Left hindlimb (tissue), 1 donor: ENCODE results near the gene TMC5.
A peak's percentile ranks its signal among the peaks of the same experiment; 100 is the strongest.
"Not testable (repeated sequence)": the region's sequence is repeated elsewhere in the genome, so short reads cannot be mapped to it uniquely, and the experiment has no call there.

Source experiments
- DNase-seq: peaks from one replicate; pipeline ENCODE4 v3.0.0-alpha.2; 2018

The TMC5 gene, protein sequence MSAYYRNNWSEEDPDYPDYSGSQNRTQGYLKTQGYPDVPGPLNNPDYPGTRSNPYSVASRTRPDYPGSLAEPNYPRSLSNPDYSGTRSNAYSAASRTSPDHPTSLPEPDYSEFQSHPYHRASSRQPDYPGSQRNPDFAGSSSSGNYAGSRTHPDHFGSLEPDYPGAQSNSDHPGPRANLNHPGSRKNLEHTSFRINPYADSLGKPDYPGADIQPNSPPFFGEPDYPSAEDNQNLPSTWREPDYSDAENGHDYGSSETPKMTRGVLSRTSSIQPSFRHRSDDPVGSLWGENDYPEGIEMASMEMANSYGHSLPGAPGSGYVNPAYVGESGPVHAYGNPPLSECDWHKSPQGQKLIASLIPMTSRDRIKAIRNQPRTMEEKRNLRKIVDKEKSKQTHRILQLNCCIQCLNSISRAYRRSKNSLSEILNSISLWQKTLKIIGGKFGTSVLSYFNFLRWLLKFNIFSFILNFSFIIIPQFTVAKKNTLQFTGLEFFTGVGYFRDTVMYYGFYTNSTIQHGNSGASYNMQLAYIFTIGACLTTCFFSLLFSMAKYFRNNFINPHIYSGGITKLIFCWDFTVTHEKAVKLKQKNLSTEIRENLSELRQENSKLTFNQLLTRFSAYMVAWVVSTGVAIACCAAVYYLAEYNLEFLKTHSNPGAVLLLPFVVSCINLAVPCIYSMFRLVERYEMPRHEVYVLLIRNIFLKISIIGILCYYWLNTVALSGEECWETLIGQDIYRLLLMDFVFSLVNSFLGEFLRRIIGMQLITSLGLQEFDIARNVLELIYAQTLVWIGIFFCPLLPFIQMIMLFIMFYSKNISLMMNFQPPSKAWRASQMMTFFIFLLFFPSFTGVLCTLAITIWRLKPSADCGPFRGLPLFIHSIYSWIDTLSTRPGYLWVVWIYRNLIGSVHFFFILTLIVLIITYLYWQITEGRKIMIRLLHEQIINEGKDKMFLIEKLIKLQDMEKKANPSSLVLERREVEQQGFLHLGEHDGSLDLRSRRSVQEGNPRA

DNA sequence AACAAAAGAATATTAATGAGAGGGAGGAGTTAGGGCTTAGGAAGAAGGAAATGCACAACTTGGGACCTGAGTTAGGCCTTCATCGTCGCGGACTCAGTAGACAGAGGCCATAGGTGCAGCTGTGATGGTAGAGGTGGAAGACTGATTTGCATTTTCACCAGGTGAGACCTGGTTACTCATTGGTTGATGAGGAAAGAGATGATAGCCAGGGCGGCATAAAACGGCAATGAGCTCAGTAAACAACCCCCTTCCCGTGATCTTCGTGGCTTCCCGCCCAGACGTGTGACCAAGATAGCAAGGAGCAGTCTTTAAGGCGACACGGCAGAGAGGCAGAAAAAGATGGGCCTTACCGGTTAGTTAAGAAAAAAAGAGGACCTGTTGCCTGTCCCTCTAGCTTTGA is at the start of gene TMC5:
Gene TMC5, plus strand, starts transcription at position 244 of the 400 bp plus-strand sequence. CDS start 22,156 bp downstream, outside the sequence.
- DNase-seq, result no peak

DNA sequence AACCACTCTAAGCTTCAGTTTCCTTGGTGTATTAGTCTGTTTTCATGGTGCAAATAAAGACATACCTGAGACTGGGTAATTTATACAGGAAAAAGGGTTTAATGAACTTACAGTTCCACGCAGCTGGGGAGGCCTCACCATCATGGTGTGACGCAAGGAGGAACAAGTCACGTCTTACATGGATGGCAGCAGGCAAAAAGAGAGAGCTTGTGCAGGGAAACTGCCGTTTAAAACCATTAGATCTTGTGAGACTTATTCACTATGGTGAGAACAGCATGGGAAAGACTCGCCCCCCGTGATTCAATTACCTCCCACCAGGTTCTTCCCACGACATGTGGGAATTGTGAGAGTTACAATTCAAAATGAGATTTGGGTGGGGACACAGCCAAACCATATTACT is 45.1 kb upstream of the TMC5 start:
- DNase-seq, result not testable (repeated sequence)

DNA sequence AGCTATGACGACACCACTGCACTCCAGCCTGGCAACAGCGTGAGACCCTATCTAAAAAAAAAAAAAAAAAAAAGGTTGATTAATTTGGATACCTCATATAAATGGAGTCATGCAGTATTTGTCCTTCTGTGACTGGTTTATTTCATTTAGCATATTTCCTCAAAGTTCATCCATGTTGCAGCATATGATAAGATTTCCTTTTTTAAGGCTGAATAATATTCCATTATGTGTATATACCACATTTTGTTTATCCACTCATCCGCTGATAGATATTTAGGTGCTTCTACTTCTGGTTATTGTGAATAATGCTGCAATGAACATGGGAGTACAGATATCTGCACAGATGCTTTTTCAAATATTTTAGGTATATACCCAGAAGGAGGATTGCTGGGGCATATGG is 43.3 kb upstream of the TMC5 start:
- no peak for DNase-seq

DNA sequence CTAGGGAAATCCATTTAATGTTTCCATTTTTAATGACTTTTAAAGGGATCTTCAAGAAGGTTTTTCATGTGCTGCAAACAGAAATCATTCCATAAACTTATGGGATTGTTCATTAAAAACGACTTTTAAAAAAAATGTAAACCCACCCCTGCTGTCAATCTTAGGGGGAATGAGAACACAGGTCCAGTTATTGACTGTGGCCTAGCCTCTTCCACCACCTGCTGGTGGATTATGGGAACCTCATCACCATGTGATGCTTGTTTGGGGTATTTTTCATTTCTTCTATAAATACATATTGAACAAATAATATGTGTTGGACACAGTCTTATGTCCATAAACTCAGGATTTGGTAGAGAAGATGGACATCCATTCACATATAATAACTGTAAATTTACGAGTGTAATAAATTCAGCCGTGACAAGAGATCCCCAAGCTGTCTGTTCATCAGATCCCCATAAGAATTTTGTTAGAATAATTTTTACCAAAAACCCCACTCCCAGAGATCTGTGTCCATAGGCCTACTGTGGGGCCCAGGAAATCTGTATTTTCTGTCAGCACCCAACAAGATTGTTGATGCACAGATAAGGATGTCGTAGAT is 42.0 kb upstream of the TMC5 start:
- DNase-seq, result peak; percentile 45

DNA sequence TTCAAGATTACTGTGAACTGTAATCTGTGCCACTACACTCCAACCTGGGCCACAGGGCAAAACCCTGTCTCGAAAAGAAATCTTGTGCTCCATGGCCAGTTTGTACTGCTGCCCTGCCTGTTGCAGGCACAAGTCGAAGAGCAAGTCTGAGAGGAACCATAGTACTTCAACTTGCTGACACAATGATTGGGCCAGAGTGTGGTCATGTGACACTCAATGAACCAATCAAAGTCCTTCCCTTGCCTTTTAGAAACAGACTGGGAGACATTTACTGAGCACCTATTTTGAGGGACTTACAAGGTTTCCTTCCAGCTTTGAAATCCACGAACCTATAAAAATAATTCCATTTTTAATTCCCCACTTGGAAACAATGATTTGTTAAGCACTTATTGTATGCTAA is 39.8 kb upstream of the TMC5 start:
- DNase-seq, result no peak

DNA sequence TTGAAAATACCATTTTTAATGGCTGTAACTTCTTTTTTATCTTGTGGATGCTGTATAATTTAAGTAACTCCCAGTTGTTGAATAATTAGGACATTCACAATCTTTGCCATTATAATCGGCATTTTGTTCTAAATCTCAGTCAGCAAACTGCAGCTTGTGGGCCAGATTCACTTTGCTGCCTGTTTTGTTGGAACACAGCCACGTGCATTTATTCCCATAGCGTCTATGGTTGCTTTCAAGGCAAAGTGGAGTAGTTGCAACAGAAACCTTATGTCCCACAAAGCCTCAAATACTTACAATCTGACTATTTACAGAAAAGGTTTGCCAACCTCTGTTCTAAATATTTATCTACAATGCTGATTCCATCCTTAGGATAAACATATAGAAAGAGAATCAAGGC is 39.2 kb upstream of the TMC5 start:
- DNase-seq, result no peak

DNA sequence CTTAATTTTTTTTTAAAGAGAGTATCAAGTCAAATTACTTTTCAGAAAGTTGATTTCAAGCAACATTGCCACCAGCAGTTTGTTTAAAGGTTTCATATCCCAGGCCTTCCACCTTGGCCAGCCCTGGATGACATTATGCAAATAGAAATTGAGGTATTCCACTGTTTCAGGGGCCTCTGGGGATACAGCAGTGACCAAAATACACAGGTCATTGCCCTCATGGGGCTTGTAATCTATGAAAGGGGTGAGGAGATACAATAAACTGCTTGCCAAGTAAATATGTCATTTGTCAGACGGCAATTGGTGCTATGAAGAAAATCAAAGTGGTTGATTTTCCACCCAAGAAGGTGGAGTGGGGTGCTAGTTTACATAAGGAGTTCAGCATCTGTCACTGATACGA is 37.8 kb upstream of the TMC5 start:
- DNase-seq, result no peak

DNA sequence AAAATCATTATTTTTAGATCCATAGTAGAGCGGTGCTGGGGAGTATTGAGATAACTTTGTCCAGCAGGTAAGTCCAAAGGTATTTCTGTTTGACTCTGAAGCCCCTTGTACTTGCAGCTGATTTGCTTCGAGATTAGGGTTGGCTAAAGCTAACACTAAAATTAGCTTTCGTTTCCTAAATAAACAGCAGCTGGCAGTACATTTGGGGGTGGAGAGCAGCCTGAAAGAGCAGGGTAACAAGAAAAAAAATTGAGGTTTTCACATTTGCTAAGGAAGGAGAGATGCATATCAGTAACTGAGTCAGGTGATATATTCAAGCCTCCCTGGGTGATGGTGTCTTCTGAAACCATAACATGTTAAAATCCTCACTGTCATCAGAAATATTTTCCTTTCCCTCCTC is 37.4 kb upstream of the TMC5 start:
- no peak for DNase-seq

DNA sequence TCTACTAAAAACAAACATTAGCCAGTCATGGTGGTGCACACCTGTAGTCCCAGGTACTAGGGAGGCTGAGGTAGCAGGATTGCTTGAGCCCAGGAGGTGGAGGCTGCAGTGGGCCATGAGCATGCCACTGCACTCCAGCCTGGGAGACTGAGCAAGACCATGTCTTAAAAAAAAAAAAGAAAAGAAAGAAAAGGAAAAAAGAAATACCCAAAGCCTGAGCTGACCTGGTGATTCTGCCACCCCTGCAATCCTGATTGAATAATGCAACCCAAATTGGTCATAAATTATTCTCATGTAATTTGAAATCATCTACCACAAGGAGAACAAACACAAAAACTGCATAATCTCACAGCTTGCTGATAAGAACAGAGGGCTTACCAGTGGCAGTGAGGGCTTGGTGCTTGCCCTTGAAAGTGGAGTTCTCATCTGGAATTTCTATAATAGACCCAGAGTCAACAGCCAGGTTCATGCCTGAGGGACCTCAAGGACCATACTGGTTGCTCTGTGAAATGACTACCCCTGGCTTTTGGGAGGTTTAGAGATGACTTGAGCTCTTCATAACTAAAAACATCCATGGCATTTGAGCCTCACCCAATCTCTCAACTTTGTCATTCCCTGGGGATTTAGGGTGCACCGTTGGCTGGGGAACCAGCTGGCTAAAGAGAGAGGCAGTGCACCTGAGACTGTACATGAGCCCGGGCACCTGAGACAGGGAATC is 35.4 kb upstream of the TMC5 start:
- no peak for DNase-seq

DNA sequence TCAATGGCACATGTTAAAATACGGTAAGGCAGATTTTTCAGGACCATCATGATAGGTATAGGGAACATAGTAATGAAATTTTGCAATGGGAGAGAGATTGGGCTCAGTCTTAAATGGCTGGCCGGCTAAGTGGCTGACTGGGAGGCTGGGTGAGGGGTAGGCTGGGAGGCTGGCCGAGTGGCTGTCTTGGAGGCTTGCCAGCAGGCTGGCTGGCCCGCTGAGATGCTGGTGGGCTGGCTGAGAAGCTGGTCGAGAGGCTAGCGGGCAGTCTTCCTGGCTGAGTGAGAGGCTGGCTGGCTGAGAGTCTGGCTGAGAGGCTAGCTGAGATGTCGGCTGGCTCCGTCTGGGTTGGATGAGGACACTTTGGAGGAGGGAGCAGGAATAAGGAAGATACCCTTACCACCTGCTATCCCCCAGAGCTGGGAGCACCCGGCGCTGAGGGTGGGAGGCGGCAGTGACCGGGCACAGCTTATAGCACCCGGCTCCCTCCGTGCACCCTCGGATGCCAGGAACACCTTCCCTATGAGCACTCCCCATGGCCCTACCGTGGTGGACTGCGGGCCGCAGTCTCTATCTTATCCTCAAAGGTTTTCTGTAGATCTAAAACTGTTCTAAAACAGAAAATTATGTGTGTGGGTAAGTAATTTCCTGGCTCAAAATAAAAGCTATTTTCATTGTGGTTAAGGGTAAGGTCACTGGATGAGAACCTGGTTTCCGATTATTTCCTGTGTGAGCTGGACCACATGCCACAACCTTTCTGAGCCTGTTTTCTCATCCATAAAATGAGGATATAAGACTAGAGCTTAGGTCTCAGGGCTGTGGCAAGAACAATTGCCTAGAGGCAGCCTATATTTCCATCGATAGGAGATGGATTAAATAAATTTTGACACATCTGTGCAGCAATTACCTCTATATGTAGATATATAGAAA is 34.5 kb upstream of the TMC5 start:
- DNase-seq, result no peak

DNA sequence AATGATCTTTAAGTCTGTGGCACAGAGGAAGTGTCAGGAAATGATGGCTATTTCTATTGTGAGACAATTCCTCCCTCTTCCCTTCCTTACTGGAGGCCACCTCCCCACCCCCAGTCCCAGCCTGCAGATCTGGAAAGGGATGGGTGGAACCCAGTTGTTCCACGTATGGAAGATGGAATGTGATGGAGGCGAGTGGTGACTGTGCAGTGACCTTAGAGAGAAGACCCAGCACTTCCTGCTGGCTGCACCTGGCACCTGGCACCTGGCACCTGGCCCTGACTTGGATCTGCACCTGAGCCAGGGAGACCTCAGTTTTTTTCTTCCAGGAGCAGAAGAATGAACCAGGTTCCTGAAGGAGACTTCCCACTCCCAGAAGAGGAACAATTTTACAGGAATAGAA is 33.0 kb upstream of the TMC5 start:
- DNase-seq, result no peak

DNA sequence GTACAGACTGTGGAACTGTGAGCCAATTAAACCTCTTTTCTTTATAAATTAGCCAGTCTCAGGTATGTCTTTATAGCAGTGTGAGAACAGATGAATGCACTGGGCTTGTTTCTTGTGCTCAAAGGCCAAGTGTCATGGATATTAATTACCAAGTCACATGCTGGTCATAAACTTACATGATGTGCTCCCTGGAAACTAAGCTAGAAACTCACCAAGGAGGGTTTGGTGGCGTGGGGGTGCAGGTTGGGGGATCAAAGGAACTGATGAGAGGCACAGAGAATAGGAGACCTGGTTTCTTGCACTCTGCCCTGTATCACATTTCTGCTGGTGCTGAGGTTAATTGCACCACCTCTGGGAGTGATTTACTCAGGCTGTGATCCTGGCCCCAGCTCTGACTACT is 31.2 kb upstream of the TMC5 start:
- DNase-seq, result no peak

DNA sequence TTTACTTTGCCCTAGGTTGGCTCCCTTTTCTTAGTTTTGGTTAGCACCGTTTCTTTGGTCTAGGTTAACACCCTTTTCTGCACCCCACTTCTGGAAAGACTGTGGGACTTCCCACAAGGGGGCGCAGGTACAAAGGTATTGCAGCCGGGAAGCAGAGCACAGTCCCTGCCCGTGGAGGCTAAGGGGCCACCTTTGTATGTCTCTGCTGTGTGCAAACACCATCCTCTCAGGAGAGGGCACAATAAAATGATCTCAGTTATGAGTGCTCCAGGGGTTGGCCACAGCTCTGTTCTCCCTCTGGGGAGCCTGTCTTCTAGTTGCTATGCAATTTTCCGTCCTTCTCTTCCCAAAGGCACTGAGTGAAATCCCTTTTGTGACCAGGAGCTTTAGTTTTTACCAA is 28.4 kb upstream of the TMC5 start:
- DNase-seq, result no peak

DNA sequence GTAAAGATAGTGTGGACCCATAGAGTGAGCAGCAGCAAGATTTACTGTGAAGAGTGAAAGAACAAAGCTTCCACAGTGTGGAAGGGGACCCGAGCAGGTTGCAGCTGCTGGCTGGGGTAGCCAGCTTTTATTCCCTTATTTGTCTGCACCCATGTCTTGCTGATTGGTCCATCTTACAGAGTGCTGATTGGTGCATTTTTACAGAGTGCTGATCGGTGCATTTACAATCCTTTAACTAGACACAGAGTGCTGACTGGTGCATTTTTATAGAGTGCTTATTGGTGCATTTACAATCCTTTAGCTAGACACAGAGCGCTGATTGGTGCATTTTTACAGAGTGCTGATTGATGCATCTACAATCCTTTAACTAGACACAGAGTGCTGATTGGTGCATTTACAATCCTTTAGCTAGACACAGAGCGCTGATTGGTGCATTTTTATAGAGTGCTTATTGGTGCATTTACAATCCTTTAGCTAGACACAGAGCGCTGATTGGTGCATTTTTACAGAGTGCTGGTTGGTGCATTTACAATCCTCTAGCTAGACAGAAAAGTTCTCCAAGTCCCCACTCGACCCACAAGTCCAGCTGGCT is 26.4 kb upstream of the TMC5 start:
- not testable (repeated sequence) for DNase-seq

DNA sequence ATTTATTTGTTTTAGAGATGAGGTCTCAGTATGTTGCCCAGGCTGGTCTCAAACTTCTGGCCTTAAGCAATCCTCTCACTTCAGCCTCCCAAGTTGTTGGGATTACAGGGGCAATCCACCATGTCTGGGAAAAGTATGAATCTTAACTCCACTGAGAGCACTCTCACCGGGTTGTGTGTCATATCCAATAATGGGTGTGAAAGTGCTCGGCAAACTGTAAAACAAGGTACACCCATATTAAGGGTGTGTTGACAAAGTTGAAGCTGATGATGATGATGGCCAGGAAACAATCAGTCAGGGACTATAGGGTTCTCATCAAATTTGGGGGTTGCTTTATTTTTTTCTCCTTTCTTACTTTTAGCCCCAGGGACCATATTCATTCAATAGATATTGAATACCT is 25.3 kb upstream of the TMC5 start:
- no peak for DNase-seq

DNA sequence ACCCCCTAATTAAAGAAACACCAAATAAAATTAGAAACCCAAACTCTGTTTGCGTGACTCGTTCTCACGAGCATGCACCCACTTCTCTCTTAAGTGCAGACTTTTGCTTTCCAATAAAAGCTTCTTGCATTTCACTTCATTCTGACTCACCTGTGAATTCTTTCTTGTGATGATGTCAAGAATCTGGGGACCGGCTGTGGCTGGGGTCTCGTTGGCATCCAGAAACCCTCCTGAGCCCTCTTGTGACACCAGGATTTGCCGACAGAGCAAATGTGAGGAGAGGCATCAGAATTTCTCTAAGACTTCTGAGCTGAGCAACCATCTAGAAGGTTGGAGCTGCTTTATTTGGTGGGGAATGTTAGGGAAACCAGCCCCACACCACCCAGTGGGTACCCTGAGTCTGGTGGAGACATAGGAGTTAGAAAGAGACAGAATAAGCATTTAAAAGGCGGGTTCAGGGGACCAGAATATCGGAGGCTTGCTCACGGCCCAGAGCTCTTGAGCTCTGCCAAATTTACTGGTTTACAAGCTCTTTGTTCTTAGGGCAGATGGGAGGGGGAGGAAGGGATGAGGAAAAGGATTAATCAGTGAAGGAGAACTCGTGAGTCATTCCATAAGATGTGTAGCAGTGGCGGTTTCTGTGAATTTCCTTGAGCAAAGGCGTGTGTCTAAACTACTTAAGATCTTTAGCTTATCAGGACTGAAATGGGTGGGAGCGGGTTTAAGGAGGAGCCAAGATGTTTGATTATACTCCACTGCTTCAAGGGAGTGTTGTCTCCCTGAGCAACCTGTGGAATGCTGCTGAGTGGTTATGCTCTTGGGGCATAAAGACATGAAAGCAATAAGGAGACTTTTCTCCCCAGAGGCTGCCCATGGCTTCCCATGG is 24.2 kb upstream of the TMC5 start:
- DNase-seq, result no peak

DNA sequence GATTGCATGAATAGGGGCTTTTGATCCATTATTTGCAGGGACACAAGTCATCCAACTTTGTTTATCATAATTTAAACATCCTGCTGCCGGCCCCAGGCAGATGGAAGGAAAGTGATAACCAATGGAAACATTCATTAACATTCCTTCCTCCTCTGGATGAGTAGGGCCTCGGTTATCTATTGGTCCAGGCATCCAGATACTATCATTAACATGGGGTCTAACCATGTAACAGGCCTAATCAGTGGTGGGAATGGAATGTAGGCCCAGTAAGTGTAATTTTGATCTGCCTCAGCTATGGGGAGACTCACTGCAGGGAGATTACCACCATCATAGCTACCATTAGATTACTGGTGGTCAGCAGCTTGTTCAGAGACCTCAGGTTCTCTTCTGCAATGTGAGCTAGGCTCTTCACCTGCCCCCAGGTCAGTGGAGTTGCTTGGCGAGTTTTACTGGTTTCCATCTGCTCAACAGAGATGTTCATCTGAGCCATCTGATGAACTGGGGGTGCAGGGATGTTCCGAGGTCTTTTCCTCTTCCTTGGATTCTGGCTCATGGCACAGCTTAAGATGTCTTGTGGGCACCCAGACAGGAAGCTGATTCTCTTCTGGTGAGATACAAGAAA is 21.9 kb upstream of the TMC5 start:
- not testable (repeated sequence) for DNase-seq

DNA sequence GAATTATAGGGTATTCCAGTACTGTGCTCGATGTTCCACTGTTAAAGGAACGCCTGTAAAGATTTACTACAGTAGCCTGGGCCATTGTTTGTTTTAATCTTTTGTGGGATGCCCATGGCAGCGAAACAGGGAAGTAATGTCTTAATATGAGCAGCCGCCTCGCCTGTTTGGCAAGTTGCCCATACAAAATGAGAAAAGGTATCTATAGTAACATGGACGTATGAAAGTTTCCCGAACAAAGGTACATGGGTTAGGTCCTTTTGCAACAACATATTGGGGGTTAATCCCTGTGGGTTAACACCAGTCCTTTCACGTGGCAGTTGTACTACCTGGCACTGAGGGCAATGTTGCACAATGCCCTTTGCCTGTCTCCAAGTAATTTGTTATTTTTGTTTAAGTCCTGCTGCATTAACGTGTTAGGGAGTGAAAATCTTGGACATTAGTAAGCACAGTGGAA is 21.1 kb upstream of the TMC5 start:
- DNase-seq, result no peak

DNA sequence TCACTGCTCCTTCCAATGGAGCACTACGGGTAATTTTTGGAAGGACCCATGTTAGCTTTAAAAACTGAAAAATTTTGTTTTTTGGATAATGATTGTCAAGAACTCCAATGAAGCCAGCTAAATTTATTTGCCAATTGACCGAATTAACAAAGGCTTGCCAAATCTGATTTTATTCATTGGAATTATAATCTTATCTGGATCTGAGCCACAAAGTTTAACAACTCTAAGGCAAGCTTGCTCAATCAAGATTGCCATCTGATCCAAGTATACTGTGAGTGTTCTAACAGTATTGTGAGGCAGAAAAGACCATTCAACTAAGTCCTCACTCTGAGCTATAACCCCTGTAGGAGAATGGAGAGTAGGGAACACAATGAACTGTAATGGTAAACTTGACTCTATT is 20.3 kb upstream of the TMC5 start:
- not testable (repeated sequence) for DNase-seq

DNA sequence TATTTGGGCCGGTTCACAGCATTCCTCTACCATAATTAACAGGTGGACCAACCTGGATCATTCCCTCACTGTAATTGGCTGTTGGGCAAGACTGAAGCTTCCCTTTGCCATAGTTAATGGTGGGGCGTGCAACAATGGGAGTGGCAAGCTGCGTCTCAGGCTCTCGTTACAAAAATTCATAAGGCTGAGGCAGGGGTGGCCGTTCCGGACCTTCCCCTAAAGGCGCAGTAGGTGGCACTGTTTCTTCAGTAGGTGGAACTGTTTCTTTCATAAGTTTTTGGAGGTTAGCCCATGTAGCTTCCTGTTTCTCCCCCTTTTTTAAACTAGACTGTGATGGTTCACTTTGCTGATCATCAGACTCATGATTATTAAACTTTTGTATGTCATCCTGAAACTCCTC is 17.0 kb upstream of the TMC5 start:
- no peak for DNase-seq
